HG03095 (cell line): ENCODE measurements around the gene TFCP2.
"Not testable (repeated sequence)": the region's sequence is repeated elsewhere in the genome, so short reads cannot be mapped to it uniquely, and the experiment has no call there.

Source experiments
- ATAC-seq: cut with Tn5 transposase; IDR thresholded peaks from one replicate; pipeline ENCODE4 v1.9.1; 2021; ENCODE audit warnings: moderate library complexity; ENCODE audit not compliant: unreplicated experiment

TFCP2 gene

DNA sequence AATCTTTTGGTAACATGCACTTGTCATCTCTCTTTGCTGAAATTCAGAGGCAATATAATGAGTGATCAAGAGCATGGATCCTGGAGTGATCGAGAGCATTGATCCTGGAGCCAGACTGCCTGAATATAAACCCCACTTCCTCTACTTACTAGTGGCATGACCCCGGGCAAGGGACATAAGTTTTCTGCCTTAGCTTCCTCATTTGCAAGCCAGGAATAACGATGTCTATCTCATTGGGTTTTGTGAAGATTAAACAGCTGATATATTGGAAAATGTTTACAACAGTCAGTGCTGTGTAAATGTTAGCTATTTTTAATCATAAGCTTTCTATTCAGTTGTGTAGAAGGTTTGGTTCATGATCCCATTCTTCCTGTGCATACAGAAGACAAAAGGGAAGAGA lies 87.2 kb downstream of the TFCP2 start:
- no peak for ATAC-seq

DNA sequence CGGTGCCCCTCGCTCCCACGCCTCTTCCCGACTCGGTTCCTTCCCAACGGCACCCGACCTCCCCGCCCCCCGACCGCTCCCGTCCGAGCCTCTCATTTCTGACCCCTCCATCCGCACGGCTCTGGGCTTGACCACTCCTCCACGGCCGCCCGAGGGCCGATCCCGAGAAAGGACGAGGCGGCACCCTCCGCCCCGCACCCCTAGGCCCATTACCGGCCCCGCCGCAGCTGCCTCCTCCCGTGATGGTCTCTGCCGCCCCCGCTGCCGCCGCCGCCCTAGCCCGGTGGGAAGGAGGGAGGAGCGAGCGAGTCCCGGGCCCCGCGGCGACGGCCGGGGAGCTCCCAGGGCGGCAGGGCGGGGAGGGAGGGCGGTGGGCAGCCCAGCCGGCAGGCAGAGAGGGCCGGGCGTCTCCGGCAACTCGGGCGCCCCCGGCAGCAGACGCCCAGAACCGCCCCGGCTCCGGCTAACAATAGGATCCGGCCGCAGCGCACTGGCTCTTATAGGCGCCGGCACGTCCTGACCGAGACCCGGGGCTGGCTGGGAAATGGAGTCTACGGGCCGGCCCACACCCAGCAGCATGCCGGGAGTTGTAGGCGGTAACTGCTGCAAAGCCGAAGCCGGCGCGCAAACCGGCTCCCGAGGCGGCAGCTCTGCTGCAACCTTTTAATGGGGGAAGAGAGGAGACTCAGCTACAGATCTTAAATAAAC lies 89.7 kb downstream of the TFCP2 start, which contains the start of gene CSRNP2:
Gene CSRNP2 (minus strand): TSS at position 471 of the 708 bp plus-strand sequence. CDS start 7,035 bp downstream, outside the sequence.
- peak; percentile 96 for ATAC-seq

DNA sequence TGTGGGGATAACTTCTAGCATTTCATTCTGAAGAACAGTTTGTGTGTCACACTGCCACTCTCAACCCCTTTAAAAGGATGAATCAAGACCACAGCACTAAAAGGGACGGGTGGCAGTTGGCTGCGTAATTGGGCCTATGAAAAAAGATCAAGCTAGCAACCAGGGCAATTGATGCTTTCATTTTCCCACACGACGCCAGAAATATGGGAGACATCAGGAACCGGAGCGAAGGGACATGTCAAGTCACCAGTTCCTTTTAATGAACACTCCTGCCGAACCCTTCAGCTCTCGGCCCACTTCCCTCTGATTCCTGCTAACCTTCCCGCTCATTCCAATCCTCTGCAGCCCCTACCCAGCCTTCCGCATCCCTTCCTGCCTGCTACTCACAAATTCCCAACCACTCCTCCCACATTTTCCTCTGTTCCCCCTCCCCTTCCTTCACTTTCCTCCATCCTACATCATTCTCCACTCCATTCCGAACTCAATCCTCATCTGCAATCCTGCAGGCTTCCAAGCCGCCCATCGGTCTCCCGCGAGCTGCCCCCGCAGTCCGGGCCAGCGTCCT lies 90.3 kb downstream of the TFCP2 start:
- no peak for ATAC-seq

DNA sequence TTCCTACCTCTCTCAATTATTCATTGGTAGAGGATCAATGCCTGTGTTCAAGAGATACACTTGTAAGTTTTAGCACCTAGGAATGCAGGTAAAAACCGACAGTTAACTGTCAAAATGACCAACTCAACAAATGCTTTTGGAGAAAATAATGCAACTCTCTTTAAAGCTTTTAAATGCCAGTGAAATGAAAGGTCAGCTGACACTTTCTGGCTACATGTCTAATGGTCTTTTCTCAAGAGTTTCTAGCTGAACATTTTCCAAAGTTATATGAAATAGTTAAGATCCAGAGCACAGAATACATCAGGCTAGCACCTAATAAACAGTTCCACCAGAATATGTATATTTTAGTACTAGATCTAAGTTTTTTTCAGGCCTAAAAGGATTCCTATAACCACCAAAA lies 91.5 kb downstream of the TFCP2 start:
- no peak for ATAC-seq

DNA sequence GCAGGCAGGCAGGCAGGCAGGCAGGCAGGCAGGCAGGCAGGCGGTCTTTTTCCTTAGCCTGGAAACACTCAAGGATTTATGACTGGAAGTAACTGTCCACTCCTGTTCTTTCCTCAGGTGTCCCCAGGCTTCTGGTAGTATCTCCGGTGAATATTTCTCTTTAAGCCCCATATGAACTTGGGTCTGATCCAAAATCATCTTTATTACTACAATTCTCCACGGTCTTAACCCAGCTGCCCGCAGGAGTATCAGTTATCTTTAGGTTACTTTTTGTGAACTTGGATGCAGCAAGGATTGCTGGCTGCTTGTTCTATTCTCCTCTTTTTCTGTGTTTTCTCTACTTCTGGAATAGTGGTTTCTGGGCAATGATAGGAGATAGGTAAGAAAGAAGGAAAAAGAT lies 92.8 kb downstream of the TFCP2 start:
- ATAC-seq, result no peak

DNA sequence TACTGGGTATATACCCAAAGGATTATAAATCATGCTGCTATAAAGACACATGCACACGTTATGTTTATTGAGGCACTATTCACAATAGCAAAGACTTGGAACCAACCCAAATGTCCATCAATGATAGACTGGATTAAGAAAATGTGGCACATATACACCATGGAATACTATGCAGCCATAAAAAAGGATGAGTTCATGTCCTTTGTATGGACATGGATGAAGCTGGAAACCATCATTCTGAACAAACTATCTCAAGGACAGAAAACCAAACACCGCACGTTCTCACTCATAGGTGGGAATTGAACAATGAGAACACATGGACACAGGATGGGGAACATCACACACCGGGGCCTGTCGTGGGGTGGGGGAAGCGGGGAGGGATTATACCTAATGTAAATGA lies 94.1 kb downstream of the TFCP2 start:
- ATAC-seq, result not testable (repeated sequence)

DNA sequence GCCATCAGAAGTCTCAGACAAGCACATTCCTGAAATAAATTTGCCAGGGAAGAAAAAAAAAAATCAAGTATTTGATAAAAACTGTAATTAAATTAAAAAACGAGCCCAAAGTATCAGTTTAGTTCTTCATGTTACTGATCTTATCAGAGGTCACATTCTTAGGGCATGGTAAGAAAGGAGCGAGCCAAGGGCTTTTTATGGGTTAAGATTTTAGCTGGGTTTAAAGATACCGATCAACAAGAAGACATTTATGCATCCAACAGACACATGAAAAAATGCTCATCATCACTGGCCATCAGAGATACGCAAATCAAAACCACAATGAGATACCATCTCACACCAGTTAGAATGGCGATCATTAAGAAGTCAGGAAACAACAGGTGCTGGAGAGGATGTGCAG lies 94.6 kb downstream of the TFCP2 start:
- ATAC-seq, result not testable (repeated sequence)

DNA sequence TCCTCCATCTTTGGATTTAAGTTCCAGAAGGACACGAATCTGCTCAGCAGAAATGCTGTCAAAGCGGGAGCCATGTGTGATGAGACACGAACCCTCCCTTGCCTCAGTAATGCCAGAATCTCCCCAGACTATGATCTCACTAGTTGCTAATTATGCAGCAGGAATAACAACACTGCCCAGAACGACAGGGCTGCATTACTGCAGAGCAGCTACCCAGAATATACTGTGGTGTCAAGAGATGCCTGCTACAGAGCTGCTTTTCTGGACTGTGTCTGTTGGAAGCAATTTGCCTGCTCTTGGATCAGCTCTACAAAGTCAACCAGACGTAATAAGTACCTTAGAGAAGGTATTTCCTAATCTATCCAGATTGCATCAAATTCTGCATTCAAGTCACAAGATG lies 95.0 kb downstream of the TFCP2 start:
- no peak for ATAC-seq

DNA sequence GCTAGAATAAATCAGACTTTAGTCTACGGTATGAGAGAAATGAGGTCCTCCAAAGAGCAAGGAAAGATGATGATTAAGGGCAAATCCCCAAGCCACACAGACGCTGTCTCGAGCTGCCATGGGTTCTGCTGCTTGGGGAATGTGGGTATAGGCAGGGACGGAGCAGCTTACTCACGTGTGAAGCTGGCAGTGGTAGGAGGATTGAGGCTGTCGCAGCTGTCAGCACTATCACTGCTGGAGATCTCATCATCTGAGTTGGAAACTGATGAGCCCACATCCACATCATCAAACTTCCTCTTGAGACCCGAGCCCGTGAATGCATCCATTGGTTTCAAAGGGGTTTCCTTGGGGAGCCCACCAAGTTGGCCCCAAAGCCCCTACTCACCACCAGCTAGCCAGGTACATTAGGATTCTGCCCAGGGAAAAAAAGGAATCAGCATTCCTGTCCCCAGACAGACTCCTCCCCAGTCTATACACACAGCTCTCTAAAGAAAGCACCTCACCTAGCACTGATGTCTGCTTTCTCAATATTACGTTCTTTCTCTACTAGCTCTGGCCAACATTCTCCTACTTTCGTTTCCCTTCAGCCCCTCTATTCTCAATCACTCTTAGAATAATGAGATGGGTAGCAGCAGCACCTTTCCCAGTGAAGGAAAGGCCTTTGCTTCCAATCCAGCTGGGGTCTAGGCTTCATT lies 96.6 kb downstream of the TFCP2 start:
- no peak for ATAC-seq

DNA sequence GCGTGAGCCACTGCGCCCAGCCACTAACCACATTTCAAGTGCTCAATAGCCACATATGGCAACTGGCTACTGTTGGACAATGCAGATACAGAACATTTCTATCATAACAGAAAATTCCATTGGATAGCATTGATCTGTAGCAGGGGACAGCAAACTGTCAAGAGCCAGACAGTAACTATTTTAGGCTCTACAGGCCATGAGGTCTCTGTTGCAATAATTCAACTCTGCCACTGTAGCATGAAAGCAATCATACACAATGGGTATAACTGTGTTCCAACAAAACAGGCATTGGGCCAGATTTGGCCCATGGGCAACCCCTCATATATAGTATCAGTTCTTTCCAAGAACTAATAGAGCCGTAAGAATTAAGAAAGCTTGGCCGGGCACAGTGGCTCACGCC lies 97.5 kb downstream of the TFCP2 start:
- no peak for ATAC-seq

DNA sequence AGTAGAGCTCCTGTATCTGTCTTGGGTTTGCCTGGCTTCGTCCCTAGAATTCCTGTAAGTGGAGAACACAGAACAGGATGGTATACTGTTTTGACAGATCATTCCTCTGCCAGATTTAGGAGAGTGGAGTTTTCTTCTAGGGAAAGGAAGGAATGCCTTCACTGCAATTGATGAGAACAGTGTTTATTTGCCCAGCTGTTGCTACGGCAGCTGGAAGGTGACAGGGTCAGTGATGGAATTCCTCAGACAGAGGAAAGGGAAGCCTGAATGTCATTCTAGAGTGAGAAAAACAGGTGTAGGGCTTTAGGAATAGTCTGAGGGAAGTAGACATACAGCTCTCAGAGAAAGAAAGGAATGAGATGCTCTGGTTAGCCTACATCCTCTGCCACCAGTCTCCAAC lies 101.3 kb downstream of the TFCP2 start:
- ATAC-seq, result no peak

DNA sequence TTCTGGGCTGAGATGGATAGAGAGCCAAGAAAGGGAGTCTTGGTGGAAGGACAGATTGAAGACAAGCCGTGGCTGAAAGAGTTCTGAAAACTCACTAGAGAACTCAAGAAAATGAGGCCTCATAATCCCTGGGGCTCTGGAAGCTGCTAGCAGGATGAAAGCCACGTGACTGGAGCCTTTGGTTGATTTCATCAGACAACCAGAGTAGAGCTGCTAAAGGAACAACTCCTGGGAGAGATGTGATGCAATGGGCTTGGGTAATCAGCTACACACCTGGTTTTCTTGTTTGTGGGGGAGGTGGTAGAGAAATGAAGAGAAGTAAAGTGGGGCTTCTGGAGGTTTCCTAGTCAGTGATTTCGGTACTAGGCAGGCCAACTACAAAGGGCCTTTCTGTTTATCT lies 102.9 kb downstream of the TFCP2 start:
- ATAC-seq, result no peak

DNA sequence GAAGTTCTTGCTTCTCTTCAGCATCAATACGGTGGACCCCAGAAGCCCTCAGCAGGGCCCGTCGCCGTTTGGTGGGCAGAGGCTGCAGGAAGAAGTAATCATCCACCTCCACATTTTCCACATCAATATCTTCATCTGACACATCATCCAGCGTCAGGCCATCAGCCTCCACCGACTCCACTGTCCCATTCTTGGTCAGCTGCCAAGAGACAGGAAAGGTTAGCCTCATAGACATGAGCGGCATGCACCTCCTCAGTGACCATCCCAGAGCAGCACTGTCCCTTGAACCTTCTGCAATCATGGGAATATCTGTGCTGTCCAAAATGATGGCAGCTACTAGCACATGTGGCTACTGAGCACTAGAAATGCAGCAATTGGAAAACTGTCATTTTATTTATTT lies 105.2 kb downstream of the TFCP2 start:
- no peak for ATAC-seq

DNA sequence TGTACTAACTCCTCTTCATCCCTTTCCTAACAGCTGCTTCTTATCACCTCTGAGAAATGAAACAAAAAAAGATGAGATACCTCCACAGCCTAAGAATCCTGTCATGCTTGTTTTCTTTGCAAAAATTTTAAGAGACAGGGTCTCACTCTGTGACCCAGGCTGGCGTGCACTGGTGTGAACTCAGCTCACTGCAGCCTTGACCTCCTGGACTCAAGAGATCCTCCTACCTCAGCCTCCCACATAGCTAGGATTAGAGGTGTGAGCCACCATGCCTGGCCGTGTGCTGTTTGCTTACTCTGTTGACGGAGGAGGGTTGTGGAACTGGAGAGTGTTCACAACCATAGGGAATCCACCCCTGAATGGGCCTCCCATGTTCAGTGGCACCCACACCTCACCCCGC lies 105.7 kb downstream of the TFCP2 start:
- no peak for ATAC-seq

DNA sequence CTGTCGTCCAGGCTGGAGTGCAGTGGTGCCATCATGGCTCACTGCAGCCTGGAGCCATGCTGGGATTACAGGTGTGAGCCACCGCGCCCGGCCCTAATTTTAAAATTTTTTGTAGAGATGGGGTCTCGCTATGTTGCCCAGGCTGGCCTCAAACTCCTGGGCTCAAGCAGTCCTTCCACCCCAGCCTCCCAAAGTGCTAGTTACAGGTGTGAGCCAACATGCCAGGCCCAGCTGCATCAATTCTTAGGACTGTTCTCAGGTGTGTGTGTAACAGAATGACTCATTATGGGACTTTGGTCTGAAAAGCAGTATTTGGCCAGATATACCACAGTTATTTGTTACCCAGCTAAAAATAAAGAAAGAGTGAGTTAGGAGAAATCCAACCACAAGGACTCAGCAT lies 107.4 kb downstream of the TFCP2 start:
- ATAC-seq, result no peak

DNA sequence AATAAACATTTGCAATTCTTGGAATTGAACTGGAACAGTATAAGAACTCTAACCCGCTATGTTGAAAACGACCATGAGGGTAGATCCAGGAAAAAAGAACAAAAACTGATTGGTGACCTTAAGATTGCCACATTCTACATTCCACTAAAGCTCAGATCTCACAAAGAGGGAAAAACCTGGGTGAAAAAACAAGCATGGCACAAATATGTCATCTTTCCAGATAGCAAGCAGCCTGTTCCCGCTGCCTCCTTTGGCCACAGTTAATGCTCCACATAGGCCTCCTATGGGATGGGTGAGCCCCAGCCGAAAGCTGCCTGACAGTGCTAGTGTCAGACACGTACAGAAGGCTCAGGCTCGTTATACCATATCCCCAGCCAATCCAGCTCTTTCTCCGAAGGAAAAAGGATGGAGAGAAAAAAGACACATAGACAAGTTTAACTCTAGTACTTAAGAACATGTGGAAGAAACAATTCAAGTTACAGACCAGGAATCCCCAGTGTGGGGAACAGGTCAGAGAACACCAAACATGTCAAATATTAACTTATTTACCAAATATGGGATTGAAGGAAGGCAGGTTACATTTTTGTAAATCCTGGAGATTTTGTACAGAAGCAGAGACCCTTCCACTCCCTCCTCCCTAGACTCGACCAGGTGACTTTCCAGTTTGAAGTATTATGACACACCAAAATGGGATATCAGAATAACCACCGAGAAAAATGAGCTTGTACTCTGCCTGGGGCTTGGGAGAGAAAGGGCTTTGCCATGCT lies 110.1 kb downstream of the TFCP2 start:
- ATAC-seq, result no peak

DNA sequence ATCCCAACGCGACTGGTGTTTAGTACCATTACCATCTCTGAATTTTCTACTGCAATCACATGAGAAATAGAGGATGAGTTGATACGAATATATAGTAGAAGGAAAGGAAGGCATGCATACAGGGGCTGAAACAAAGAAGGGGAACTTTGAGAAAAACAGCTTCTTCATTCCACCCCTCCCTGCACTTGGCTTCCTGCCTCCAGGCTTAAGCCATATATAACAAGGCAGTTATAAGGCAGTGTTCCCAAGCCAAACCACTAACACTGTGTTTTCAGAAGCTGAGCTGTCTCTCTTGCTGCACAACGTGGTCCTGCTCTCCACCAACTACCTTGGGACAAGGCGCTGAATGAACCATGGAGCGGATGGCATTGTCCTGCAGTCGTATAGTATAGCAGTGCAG lies 113.8 kb downstream of the TFCP2 start:
- ATAC-seq, result no peak

DNA sequence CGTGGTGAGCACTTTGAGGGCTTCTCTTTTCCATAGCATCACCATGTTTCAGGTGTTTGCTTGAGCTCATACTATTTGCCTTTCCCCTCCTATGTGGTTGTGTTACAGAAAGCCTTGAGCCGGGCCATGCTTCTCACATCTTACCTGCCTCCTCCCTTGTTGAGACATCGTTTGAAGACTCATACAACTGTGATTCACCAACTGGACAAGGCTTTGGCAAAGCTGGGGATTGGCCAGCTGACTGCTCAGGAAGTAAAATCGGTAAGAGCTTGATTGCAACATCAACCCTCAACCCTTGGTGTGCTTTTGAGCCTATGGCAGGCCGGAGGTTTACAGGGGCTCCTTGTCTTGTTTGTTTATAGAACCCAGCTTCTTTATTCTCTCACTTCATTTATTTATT lies 116.7 kb downstream of the TFCP2 start:
- ATAC-seq, result no peak

DNA sequence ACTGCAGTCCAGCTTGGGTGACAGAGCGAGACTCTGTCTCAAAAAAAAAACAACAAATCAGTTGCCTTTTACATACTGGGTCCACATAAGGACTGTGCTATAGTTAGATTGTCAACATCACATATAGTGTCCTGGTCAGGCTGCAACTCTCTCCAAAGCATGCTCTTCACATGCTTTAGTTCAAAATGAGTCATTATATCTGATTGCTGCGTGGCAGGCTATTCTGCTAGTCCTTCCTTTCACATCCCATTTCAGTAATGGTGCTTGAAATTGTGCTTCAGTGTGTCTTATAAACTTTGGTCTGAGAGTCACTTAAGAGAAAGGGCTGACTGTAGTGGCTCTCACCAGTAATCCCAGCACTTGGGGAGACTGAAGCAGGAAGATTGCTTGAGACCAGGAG lies 117.9 kb downstream of the TFCP2 start:
- ATAC-seq, result no peak

DNA sequence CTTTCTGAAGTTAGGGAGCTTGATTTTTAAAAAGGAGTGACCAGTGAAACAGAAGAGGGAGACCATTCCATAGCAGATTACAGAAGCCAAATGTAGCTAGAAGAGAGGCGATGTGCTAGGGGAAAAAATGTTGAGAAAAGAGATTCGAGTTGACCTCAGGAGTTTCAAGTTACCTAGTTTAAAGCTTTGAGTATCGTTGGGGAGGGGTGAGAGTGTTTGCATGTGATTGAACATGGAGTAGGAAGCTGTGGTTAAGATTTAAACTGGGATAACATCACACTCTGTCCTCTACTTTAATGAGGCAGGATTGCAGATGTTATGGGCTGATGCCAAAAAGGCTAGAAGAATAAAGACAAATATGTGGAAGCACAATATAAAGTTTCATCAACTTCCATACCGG lies 121.1 kb downstream of the TFCP2 start:
- ATAC-seq, result no peak

DNA sequence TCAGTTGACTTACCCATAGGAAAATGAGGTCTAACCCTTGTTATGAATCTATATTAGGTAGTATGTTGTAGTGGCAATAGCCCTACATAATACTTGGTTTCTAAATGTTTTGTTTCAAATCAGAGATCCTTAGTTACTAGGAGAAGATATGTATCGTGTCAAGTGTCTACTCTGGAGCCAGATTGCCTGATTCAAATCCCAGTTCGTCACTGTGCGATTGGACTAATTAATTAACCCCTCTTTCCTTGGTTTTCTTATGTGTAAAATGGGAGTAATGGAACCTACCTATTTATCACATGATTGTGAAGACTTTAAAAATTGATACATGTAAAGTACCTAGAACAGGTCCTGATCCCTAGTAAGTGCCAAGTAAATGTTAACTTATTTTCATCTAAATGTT lies 123.4 kb downstream of the TFCP2 start:
- ATAC-seq, result no peak
